ENCODE measurements around the gene MRRF. TPM values are rescaled to one million over a fixed set of nuclear protein-coding genes. Genes with fewer than 3 reads are reported as not detected.

The MRRF gene
- total RNA-seq, 1 donor from 2014 or later: 41.2 TPM

- peaks cover 6% of the 10 kb centered on the region for H3K4me1 Mint-ChIP-seq (ENCODE audit: unreplicated experiment)
- H3K9me3 Mint-ChIP-seq: no peaks in the 10 kb centered on the region
- H3K27me3 Mint-ChIP-seq: no peaks in the 10 kb centered on the region
- H3K4me3 Mint-ChIP-seq: no peak overlapping the region
- H3K36me3 Mint-ChIP-seq: peaks cover 26% of the 10 kb centered on the region
- no peak overlapping the region for H3K27ac Mint-ChIP-seq
- TF ChIP-seq CTCF (conservative IDR thresholded peaks at IDR 0.05): no peak
- DNase-seq (ENCODE audit: extremely low spot score, unreplicated experiment): no peak
Observed at GRCh38 chr9:122286764-122287163, 22.1 kb downstream of the MRRF start.

GRCh38 chr9:122287214-122287720 is 22.6 kb downstream of the MRRF start:
- peaks cover 1% of the 10 kb centered on the region for H3K4me1 Mint-ChIP-seq (ENCODE audit: unreplicated experiment)
- no peak overlapping the region for H3K27ac Mint-ChIP-seq
- no peak overlapping the region for H3K4me3 Mint-ChIP-seq
- DNase-seq (ENCODE audit: extremely low spot score, unreplicated experiment): no peak
- no peaks in the 10 kb centered on the region for H3K27me3 Mint-ChIP-seq
- TF ChIP-seq CTCF (conservative IDR thresholded peaks at IDR 0.05): no peak
- H3K36me3 Mint-ChIP-seq: peaks cover 30% of the 10 kb centered on the region
- no peaks in the 10 kb centered on the region for H3K9me3 Mint-ChIP-seq

- TF ChIP-seq CTCF (conservative IDR thresholded peaks at IDR 0.05): no peak
- DNase-seq (ENCODE audit: extremely low spot score, unreplicated experiment): no peak
Observed at GRCh38 chr9:122291458-122291857, 26.8 kb downstream of the MRRF start.

GRCh38 chr9:122294531-122294930 is 29.8 kb downstream of the MRRF start:
- Mint-ChIP-seq H3K4me1 (ENCODE audit: unreplicated experiment) (peaks cover 7% of the 10 kb centered on the region), H3K27me3 (no peaks in the 10 kb centered on the region), H3K9me3 (no peaks in the 10 kb centered on the region), H3K4me3 (no peak overlapping the region), H3K27ac (no peak overlapping the region), H3K36me3 (peaks cover 34% of the 10 kb centered on the region)
- DNase-seq (ENCODE audit: extremely low spot score, unreplicated experiment): no peak
- TF ChIP-seq CTCF (conservative IDR thresholded peaks at IDR 0.05): no peak

More at GRCh38 chr9:122291458-122291857, 26.8 kb downstream of the MRRF start:
- Mint-ChIP-seq H3K4me3 (no peak overlapping the region), H3K27me3 (no peaks in the 10 kb centered on the region), H3K9me3 (no peaks in the 10 kb centered on the region), H3K27ac (no peak overlapping the region), H3K4me1 (ENCODE audit: unreplicated experiment) (peaks cover 7% of the 10 kb centered on the region), H3K36me3 (peaks cover 38% of the 10 kb centered on the region)

GRCh38 chr9:122297512-122297911 is 32.8 kb downstream of the MRRF start:
- Mint-ChIP-seq H3K27ac (no peak overlapping the region), H3K27me3 (no peaks in the 10 kb centered on the region), H3K4me3 (no peak overlapping the region), H3K4me1 (ENCODE audit: unreplicated experiment) (peaks cover 7% of the 10 kb centered on the region), H3K9me3 (no peaks in the 10 kb centered on the region), H3K36me3 (peaks cover 38% of the 10 kb centered on the region)
- DNase-seq (ENCODE audit: extremely low spot score, unreplicated experiment): no peak
- no peak for TF ChIP-seq CTCF (conservative IDR thresholded peaks at IDR 0.05)

All from type B pancreatic cell (in vitro differentiated cells).